HepG2 (cell line): Measurements from ENCODE around the gene CACNA1F. TPM values are rescaled to one million over a fixed set of nuclear protein-coding genes. Genes with fewer than 3 reads are reported as not detected.

ENCODE experiments used
- ARNT2 ChIP-seq: sonication (generic); formaldehyde crosslinking; IDR thresholded peaks from 2 replicates; pipeline ENCODE4 v1.8.0; 2022; ENCODE audit warnings: mild to moderate bottlenecking, low read depth, missing genetic modification reagents, moderate library complexity
- ELF3 ChIP-seq: IDR thresholded peaks from 2 replicates; pipeline ENCODE4 v1.6.1; 2016; ENCODE audit warnings: missing genetic modification reagents, missing compliant biosample characterization
- GMEB1 ChIP-seq: sonication (generic); formaldehyde crosslinking; IDR thresholded peaks from 2 replicates; pipeline ENCODE4 v1.5.1; 2020; ENCODE audit warnings: missing genetic modification reagents, mild to moderate bottlenecking, borderline replicate concordance
- HNRNPK ChIP-seq: fragments of 200-400 bp; formaldehyde crosslinking; IDR thresholded peaks from 2 replicates; pipeline ENCODE4 v1.6.1; 2018; ENCODE audit warnings: low read length, low read depth, moderate library complexity, mild to moderate bottlenecking; ENCODE audit not compliant: poor library complexity, severe bottlenecking
- MYPOP ChIP-seq: sonication (generic); formaldehyde crosslinking; IDR thresholded peaks from 2 replicates; pipeline ENCODE4 v1.8.1; 2023; ENCODE audit warnings: mild to moderate bottlenecking, moderate library complexity, missing genetic modification reagents
- RFXAP ChIP-seq: sonication (generic); formaldehyde crosslinking; IDR thresholded peaks from 2 replicates; pipeline ENCODE4 v1.4.0; 2020; ENCODE audit warnings: missing genetic modification reagents, borderline replicate concordance
- SOX13 ChIP-seq, 3 experiments: fragments of 450-650 bp in 1 of 3; sonication (generic) in 1 of 3; formaldehyde crosslinking in 1 of 3; IDR thresholded peaks in 2 of 3; conservative IDR thresholded peaks in 1 of 3; 2 replicates each; pipeline versions ENCODE4 v1.5.0 to v1.6.1; 2016 to 2020; ENCODE audit warnings: antibody characterized with exemption in 1 of 3, mild to moderate bottlenecking in 1 of 3, missing compliant biosample characterization in 1 of 3, missing genetic modification reagents in 1 of 3, moderate library complexity in 1 of 3
- TARDBP ChIP-seq: sonication (generic); formaldehyde crosslinking; IDR thresholded peaks from 2 replicates; pipeline ENCODE4 v1.8.0; 2022; ENCODE audit warnings: mild to moderate bottlenecking, missing genetic modification reagents
- YEATS4 ChIP-seq: sonication (generic); formaldehyde crosslinking; IDR thresholded peaks from 2 replicates; pipeline ENCODE4 v1.4.0; 2020; ENCODE audit warnings: missing genetic modification reagents, borderline replicate concordance
- YY1 ChIP-seq: IDR thresholded peaks from 2 replicates; pipeline ENCODE4 v1.6.1; 2011; ENCODE audit warnings: low read length, low read depth, moderate library complexity, mild to moderate bottlenecking; ENCODE audit not compliant: insufficient read depth, insufficient replicate concordance
- ZFX ChIP-seq: sonication (generic); formaldehyde crosslinking; IDR thresholded peaks from 2 replicates; pipeline ENCODE4 v1.4.0; 2020; ENCODE audit warnings: mild to moderate bottlenecking, low read depth, missing genetic modification reagents, moderate library complexity
- ZNF281 ChIP-seq: sonication (generic); formaldehyde crosslinking; IDR thresholded peaks from 2 replicates; pipeline ENCODE4 v1.4.0; 2020; ENCODE audit warnings: missing genetic modification reagents, borderline replicate concordance
- ZNF337 ChIP-seq: sonication (generic); formaldehyde crosslinking; IDR thresholded peaks from 2 replicates; pipeline ENCODE4 v1.5.1; 2020; ENCODE audit warnings: missing genetic modification reagents, low read depth, mild to moderate bottlenecking, borderline replicate concordance
- ZNF543 ChIP-seq: sonication (generic); formaldehyde crosslinking; IDR thresholded peaks from 2 replicates; pipeline ENCODE4 v1.4.0; 2020; ENCODE audit warnings: mild to moderate bottlenecking, missing genetic modification reagents
- ZNF563 ChIP-seq: sonication (generic); formaldehyde crosslinking; IDR thresholded peaks from 2 replicates; pipeline ENCODE4 v1.8.0; 2022; ENCODE audit warnings: mild to moderate bottlenecking, moderate library complexity, missing genetic modification reagents
- ZNF687 ChIP-seq: sonication (generic); formaldehyde crosslinking; IDR thresholded peaks from 2 replicates; pipeline ENCODE4 v1.5.1; 2020; ENCODE audit warnings: mild to moderate bottlenecking, missing genetic modification reagents, moderate library complexity
- polyA plus RNA-seq, 8 experiments: library from polyadenylated mRNA; depleted of rRNA in 3 of 8; stranded (reverse) in 7 of 8; unstranded in 1 of 8; fragments of >200 nt; fragmentation: Illumina TruSeq in 4 of 8; extraction: Trizol in 4 of 8; gene quantifications; 2 replicates each; pipeline versions ENCODE4 v1.2.1 to v1.2.3, GENCODE V29; 2011 to 2016; ENCODE audit warnings: low read depth in 4 of 8, missing spikeins in 1 of 8, mixed read lengths in 1 of 8; ENCODE audit not compliant: insufficient read depth in 1 of 8
- total RNA-seq, 5 experiments: library from RNA; depleted of rRNA; stranded (reverse); fragments of >200 nt; fragmentation: Illumina TruSeq; extraction: Trizol; gene quantifications; 2 replicates each; pipeline ENCODE4 v1.2.3, GENCODE V29; 2016; ENCODE audit warnings: low read depth in 1 of 5

Gene CACNA1F
- total and polyA plus RNA-seq, 2 of the 13 experiments (the other 11 are each of a cell fraction or from before 2014, with no cell fraction given): 0.03 TPM; not detected in 1

- TF ChIP-seq RFXAP (CRISPR knock-in tag): peak; percentile 39; the same call in 1 of the 2 replicates
- peak; percentile 77; the same call in 1 of the 2 replicates for TF ChIP-seq YEATS4 (CRISPR knock-in tag)
- 0 out of 2 replicates have a peak, but pooled peaks have one; percentile 35 for TF ChIP-seq ELF3 (CRISPR knock-in tag)
- no peak for TF ChIP-seq SOX13 (IDR thresholded peaks at IDR 0.05)
- peak in 1 of 2 experiments; percentile 8; a peak in 1 of 4 replicates for TF ChIP-seq SOX13 (CRISPR knock-in tag; conservative IDR thresholded peaks at IDR 0.05 in 1 of 2, IDR thresholded peaks at IDR 0.05 in 1 of 2)
- peak; percentile 74 for TF ChIP-seq ZFX
- 0 out of 2 replicates have a peak, but pooled peaks have one; percentile 37 for TF ChIP-seq ZNF337 (CRISPR knock-in tag)
- peak; percentile 41 for TF ChIP-seq HNRNPK
- peak; percentile 60; the same call in 1 of the 2 replicates for TF ChIP-seq MYPOP
- TF ChIP-seq ZNF687 (CRISPR knock-in tag): peak; percentile 73
- TF ChIP-seq GMEB1 (CRISPR knock-in tag): 0 out of 2 replicates have a peak, but pooled peaks have one; percentile 36
- 0 out of 2 replicates have a peak, but pooled peaks have one; percentile 20 for TF ChIP-seq TARDBP (CRISPR knock-in tag)
- TF ChIP-seq ZNF543 (CRISPR knock-in tag): no peak
- TF ChIP-seq ZNF563 (CRISPR knock-in tag): 0 out of 2 replicates have a peak, but pooled peaks have one; percentile 25
- TF ChIP-seq ARNT2 (CRISPR knock-in tag): 0 out of 2 replicates have a peak, but pooled peaks have one; percentile 28
- TF ChIP-seq ZNF281: peak; percentile 41; the same call in 1 of the 2 replicates
- peak; percentile 65 for TF ChIP-seq YY1
Measured at GRCh38 chrX:49163555-49164419, 69.4 kb downstream of the CACNA1F start (continued).
